Measurements from ENCODE around the gene SIDT2. TPM values are rescaled to one million over a fixed set of nuclear protein-coding genes. Genes with fewer than 3 reads are reported as not detected.

SIDT2 gene
- total RNA-seq, 1 experiment from 2014 or later = 37.0 TPM

DNA sequence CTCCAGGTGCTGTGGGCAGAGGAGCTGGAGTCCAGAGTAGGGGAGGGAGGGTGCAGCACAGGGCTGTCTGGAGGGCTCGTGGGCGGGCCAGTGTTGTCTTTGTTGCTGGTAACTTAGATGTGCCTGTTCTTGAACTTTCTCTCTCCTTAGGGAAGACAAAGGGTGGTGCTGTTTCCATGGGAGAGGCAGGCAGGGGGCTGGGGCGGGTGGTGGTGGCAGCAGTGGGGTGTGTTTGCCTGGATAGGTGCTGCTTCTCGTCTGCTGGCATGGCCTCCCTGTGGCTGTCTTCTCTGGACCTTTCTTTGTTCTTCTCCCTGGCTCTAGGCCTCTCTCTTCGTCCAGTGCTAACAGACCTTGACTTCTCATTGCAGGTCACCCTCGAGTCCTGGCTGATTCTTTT, 8.5 kb downstream of the SIDT2 start (continued):
- TF ChIP-seq, protein P1, sequence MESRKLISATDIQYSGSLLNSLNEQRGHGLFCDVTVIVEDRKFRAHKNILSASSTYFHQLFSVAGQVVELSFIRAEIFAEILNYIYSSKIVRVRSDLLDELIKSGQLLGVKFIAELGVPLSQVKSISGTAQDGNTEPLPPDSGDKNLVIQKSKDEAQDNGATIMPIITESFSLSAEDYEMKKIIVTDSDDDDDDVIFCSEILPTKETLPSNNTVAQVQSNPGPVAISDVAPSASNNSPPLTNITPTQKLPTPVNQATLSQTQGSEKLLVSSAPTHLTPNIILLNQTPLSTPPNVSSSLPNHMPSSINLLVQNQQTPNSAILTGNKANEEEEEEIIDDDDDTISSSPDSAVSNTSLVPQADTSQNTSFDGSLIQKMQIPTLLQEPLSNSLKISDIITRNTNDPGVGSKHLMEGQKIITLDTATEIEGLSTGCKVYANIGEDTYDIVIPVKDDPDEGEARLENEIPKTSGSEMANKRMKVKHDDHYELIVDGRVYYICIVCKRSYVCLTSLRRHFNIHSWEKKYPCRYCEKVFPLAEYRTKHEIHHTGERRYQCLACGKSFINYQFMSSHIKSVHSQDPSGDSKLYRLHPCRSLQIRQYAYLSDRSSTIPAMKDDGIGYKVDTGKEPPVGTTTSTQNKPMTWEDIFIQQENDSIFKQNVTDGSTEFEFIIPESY (IDR thresholded peaks at IDR 0.05; ENCODE audit: extremely low read depth, insufficient replicate concordance, low read length) = no peak
- no peak for TF ChIP-seq CEBPB (IDR thresholded peaks at IDR 0.05; ENCODE audit: low read depth)

DNA sequence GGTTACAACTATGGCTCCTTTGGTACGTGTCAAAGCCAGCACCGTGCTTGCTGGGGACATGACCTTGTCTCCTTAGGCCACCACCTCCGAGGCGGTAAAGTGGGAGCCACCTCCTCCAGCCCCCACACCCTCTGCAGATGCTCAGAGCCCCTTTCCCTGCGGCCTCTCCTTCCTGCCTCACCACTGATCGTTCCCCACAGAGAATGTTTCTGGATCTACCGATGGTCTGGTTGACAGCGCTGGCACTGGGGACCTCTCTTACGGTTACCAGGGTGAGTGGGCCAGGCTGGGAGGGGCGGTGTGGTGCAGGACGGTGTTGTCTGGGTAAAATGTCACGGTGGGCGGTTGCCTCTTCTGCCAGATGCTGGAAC, 8.9 kb downstream of the SIDT2 start:
- Histone ChIP-seq H3K9me3 (ENCODE audit: control insufficient read depth in 1 of 2, insufficient read depth in 1 of 2, low read depth in 1 of 2, low read length in 2 of 2) (no peaks in the 10 kb centered on the region), H3K4me3 (replicated peaks in 1 of 2; ENCODE audit: low read depth in 1 of 2, low read length in 2 of 2) (no peak overlapping the region), H3K4me2 (ENCODE audit: low read length) (no peak overlapping the region), H3K27me3 (ENCODE audit: insufficient read depth, low read length) (no peaks in the 10 kb centered on the region), H3K36me3 (ENCODE audit: control insufficient read depth in 1 of 2, insufficient read depth in 2 of 2, low read length in 2 of 2) (peaks cover 3 to 7% of the 10 kb centered on the region in 2 experiments; a peak in 2 of 4 replicates), H3K9me2 (ENCODE audit: insufficient read depth) (no peaks in the 10 kb centered on the region), H3K79me2 (ENCODE audit: insufficient read depth, low read length) (no peaks in the 10 kb centered on the region), H4K20me1 (ENCODE audit: insufficient read depth) (no peaks in the 10 kb centered on the region), H3K27ac (ENCODE audit: low read depth, low read length) (no peak overlapping the region), H2AFZ (ENCODE audit: low read depth, low read length, poor library complexity, severe bottlenecking) (no peak overlapping the region), H3K9ac (ENCODE audit: low read length) (no peak overlapping the region), H3K4me1 (ENCODE audit: control insufficient read depth in 1 of 2, insufficient read depth in 2 of 2, low read length in 2 of 2) (no peaks in the 10 kb centered on the region)
- RAD21 ChIA-PET (ENCODE audit: low non-redundant PET in 1 of 2, low total read pairs in 2 of 2, uncharacterized antibody in 2 of 2, unreplicated experiment in 2 of 2) = no interaction called here
- intact Hi-C loops (cut with micrococcal nuclease) = no loop called here
- CTCF ChIA-PET = no interaction called here
- no TSS peak for BruUV-seq (replicated peaks)
- TF ChIP-seq TCF7L2 (IDR thresholded peaks at IDR 0.05; ENCODE audit: borderline replicate concordance, extremely low read depth, insufficient read depth, insufficient read length) = no peak
- TF ChIP-seq YY1 (IDR thresholded peaks at IDR 0.05; ENCODE audit: extremely low read depth, insufficient replicate concordance, low read depth, low read length) = no peak
- no peak for TF ChIP-seq POLR2AphosphoS5 (IDR thresholded peaks at IDR 0.05; ENCODE audit: low read depth, low read length)
- TF ChIP-seq, protein P2, sequence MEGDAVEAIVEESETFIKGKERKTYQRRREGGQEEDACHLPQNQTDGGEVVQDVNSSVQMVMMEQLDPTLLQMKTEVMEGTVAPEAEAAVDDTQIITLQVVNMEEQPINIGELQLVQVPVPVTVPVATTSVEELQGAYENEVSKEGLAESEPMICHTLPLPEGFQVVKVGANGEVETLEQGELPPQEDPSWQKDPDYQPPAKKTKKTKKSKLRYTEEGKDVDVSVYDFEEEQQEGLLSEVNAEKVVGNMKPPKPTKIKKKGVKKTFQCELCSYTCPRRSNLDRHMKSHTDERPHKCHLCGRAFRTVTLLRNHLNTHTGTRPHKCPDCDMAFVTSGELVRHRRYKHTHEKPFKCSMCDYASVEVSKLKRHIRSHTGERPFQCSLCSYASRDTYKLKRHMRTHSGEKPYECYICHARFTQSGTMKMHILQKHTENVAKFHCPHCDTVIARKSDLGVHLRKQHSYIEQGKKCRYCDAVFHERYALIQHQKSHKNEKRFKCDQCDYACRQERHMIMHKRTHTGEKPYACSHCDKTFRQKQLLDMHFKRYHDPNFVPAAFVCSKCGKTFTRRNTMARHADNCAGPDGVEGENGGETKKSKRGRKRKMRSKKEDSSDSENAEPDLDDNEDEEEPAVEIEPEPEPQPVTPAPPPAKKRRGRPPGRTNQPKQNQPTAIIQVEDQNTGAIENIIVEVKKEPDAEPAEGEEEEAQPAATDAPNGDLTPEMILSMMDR (IDR thresholded peaks at IDR 0.05 in 2 of 3, conservative IDR thresholded peaks at IDR 0.05 in 1 of 3; ENCODE audit: borderline replicate concordance in 1 of 3, insufficient read depth in 1 of 3, low read depth in 2 of 3, low read length in 2 of 3) = no peak
- no peak for TF ChIP-seq FOSL1 (IDR thresholded peaks at IDR 0.05; ENCODE audit: low read depth)
- ATAC-seq (no peak), DNase-seq (ENCODE audit: low read depth, low spot score) (no peak)
- POLR2A ChIA-PET = no interaction called here
